Pancreas (tissue), 10 donors: Measurements from ENCODE around the gene RELL1. TPM values are rescaled to one million over a fixed set of nuclear protein-coding genes. Genes with fewer than 3 reads are reported as not detected.
"Not testable (repeated sequence)": the region's sequence is repeated elsewhere in the genome, so short reads cannot be mapped to it uniquely, and the experiment has no call there.

Source experiments
- ATAC-seq, 4 donors: fragments of 200-7000 bp; cut with Tn5 transposase; one replicate each; pipeline versions ENCODE4 v1.8.0 to v1.9.1; 2020; ENCODE audit warnings: mild to moderate bottlenecking in 4 of 4, moderate library complexity in 4 of 4
- DNase-seq, 6 donors: peaks; one replicate each; pipeline ENCODE4 v3.0.0-alpha.2; 2020
- FAIRE-seq: peaks from 2 replicates; lab custom pipeline; 2012; peaks lifted over from hg19 to GRCh38; lab: Jason Lieb, UNC
- H3K27ac ChIP-seq, 4 donors: fragments of 200-600 bp; sonication (generic); 1 replicate in 3 of 4; 2 replicates in 1 of 4; pipeline versions ENCODE4 v1.5.0 to v1.8.0; 2020
- H3K27me3 ChIP-seq, 4 donors: fragments of 200-600 bp; one replicate each; pipeline ENCODE4 v1.8.0; 2021
- H3K36me3 ChIP-seq, 3 donors: fragments of 200-600 bp; sonication (generic) in 1 of 3; one replicate each; pipeline versions ENCODE4 v1.5.0 to v1.8.0; 2020 to 2021
- H3K4me1 ChIP-seq, 3 donors: fragments of 200-600 bp; one replicate each; pipeline ENCODE4 v1.8.0; 2021
- H3K4me3 ChIP-seq, 4 donors: fragments of 200-600 bp; sonication (generic) in 2 of 4; one replicate each; pipeline versions ENCODE4 v1.5.0 to v1.8.0; 2020 to 2021
- H3K9me3 ChIP-seq, 4 donors: fragments of 200-600 bp; one replicate each; pipeline ENCODE4 v1.8.0; 2021
- CTCF ChIP-seq, 4 donors: fragments of 200-600 bp; sonication (generic) in 3 of 4; IDR thresholded peaks; one replicate each; pipeline versions ENCODE4 v1.5.0 to v1.8.0; 2021; ENCODE audit warnings: antibody characterized with exemption in 4 of 4
- WGBS, 2 donors: extraction: QIAGEN DNeasy Blood & Tissue Kit; methylation state at CpG; one replicate each; pipeline ENCODE4 v1.1.7; 2013; 5-methylcytosine and 5-hydroxymethylcytosine counted together
- intact Hi-C, 3 donors: fragments of 100-400 bp; cut with DNase I; formaldehyde crosslinking; loops; one replicate each; pipeline versions ENCODE4 v1.11.1 to v1.14.2; 2022
- polyA plus RNA-seq, 2 donors: library from polyadenylated mRNA; stranded (reverse); fragments of 200-250 nt; gene quantifications; one replicate each; pipeline ENCODE4 v1.2.3, GENCODE V29; 2013
- total RNA-seq, 6 donors: library from RNA; stranded (reverse); fragmentation: NEBNext Ultra II Directional in 4 of 6; extraction: Animal tissue kit (Norgen Biotek cat#: 25700) in 4 of 6; gene quantifications; one replicate each; pipeline versions ENCODE4 v1.2.1 to v1.2.4, GENCODE V29; 2021 to 2023
- donor health status: healthy with polysubstance abuse.
- donor health status: DM: no; HTN: no; CAD: no; lungs with moderate emphysema.
- donor health status: DM: no; HTN: no; CAD: no.
- donor health status: control.
- donor health status: control.
- donor health status: Bipolar disorder and iron deficiency.
- donor health status: DM: yes; HTN: yes; CAD: no.
- donor health status: DM: no; HTN: no; CAD: no.
- donor health status: DM: no; HTN: no; CAD: no.
- donor health status: DM: yes; HTN: yes; CAD: no.

Gene RELL1
- total and polyA plus RNA-seq, 8 donors, result 0.38 to 17.1 (median 4.7) TPM

DNA sequence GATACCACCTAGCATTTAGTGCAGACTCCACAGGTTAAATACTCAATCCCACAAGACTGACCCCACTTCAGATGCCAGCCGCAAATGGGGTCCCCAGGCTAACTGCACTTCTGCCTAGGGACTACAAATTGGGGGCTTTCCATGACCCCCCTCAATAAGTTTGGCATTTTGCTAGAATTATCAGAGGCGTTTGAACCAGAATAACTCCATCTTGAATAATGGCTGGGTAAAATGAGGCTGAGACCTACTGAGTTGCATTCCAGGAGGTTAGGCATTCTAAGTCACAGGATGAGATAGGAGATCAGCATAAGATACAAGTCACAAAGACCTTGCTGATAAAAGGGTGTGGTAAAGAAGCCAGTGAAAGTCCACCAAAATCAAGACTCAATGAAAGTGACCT is 15.1 kb downstream of the RELL1 start:
- 48 to 49% methylated on average over 2 of the region's 2 CpGs for WGBS, 2 donors
- intact Hi-C loops, result no loop called here
- ATAC-seq (no peak), FAIRE-seq (no peak), DNase-seq (no peak)
- Histone ChIP-seq H3K27ac (no peak overlapping the region), H3K36me3 (no peaks in the 10 kb centered on the region), H3K27me3 (no peaks in the 10 kb centered on the region), H3K4me3 (no peak overlapping the region), H3K4me1 (peaks cover 0 to 35% (median 1%) of the 10 kb centered on the region in 3 donors), H3K9me3 (no peaks in the 10 kb centered on the region)
- TF ChIP-seq CTCF (IDR thresholded peaks at IDR 0.05), result no peak

- H3K36me3 ChIP-seq, result no peaks in the 10 kb centered on the region
- no peak overlapping the region for H3K27ac ChIP-seq
- H3K4me1 ChIP-seq, result peaks cover 0 to 33% (median 0%) of the 10 kb centered on the region in 3 donors
- H3K9me3 ChIP-seq, result no peaks in the 10 kb centered on the region
- FAIRE-seq (no peak), ATAC-seq (no peak), DNase-seq (no peak)
- 95 to 98% methylated on average over 1 of the region's 1 CpG for WGBS, 2 donors
- no peak overlapping the region for H3K4me3 ChIP-seq
- TF ChIP-seq CTCF (IDR thresholded peaks at IDR 0.05), result no peak
- H3K27me3 ChIP-seq, result no peaks in the 10 kb centered on the region
- intact Hi-C loops, result no loop called here
Measured at GRCh38 chr4:37670249-37670648, 15.9 kb downstream of the RELL1 start.

DNA sequence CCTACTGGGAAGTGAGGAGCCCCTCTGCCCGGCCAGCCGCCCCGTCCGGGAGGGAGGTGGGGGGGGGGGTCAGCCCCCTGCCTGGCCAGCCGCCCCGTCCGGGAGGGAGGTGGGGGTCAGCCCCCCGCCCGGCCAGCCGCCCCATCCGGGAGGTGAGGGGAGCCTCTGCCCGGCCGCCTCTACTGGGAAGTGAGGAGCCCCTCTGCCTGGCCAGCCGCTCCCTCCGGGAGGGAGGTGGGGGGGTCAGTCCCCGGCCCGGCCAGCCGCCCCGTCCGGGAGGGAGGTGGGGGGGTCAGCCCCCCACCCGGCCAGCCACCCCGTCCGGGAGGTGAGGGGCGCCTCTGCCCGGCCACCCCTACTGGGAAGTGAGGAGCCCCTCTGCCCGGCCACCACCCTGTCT is 17.1 kb downstream of the RELL1 start:
- H3K9me3 ChIP-seq, FAIRE-seq, H3K27me3 ChIP-seq, H3K4me3 ChIP-seq, H3K27ac ChIP-seq, ATAC-seq, H3K36me3 ChIP-seq, intact Hi-C loops: not testable (repeated sequence)
- peaks cover 0 to 24% (median 0%) of the 10 kb centered on the region in 3 donors for H3K4me1 ChIP-seq
- 89 to 93% methylated on average over 8 to 17 of the region's 26 CpGs for WGBS, 2 donors
- DNase-seq, result peak in 1 of 6 donors; percentile 64

DNA sequence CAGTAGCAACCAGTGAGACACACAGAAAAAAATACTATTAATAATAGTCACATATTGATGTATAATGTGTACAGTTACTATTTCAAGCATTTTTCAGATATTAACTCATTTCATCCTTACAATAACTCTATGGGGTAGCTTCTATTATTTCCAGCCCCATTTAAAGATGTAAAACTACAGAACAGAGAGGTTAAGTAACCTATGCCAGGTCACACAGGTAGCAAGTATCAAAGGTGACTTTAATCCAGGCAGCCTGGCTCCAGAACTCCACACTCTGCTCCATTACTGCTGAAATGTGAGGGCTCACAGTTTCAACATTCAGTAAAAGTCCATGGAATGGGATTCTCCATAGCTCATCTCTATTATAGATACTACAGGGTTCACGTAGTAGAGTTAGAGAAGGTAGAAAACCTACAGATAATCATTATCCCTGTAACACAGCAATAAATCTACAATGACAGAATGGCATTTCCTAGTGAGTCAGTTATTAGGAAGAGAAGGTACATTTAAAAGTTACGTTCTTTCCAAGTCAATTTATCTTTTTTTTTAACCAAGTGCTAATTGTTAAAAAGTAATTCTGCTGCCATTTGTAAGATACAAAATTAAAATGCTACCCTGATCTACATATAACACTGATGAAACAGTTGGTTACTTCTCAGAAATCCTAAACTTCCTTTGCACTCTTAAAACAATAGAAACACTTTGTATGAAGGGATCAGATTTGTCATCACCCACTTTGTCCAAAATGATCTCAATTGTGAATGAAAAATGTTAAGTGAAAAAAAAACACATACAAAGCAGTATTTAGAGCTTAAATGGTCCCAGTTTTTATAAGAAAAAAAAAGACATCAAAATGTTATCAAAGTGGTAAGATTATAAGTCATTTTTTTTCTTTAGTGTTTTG is 18.7 kb downstream of the RELL1 start:
- no peak for ATAC-seq
- no peak for DNase-seq
- intact Hi-C loops, result no loop called here
- 59 to 73% methylated on average over 2 of the region's 2 CpGs for WGBS, 2 donors
- Histone ChIP-seq H3K36me3 (no peaks in the 10 kb centered on the region), H3K4me1 (peaks cover 0 to 32% (median 0%) of the 10 kb centered on the region in 3 donors), H3K27ac (peak overlapping the region in 2 of 4 donors; percentile 19 to 44), H3K9me3 (no peaks in the 10 kb centered on the region), H3K4me3 (no peak overlapping the region), H3K27me3 (no peaks in the 10 kb centered on the region)
- FAIRE-seq, result no peak
- no peak for TF ChIP-seq CTCF (IDR thresholded peaks at IDR 0.05)

- ATAC-seq, result peak; percentile 31 to 82 (median 62)
- TF ChIP-seq CTCF (IDR thresholded peaks at IDR 0.05), result no peak
Measured at GRCh38 chr4:37666625-37667071, 19.5 kb downstream of the RELL1 start.

More at GRCh38 chr4:37666625-37667071, 19.5 kb downstream of the RELL1 start:
- FAIRE-seq, result no peak
- intact Hi-C loops, result no loop called here
- Histone ChIP-seq H3K27ac (peak overlapping the region in 2 of 4 donors; percentile 37 to 44), H3K36me3 (no peaks in the 10 kb centered on the region), H3K9me3 (no peaks in the 10 kb centered on the region), H3K4me1 (peaks cover 0 to 38% (median 0%) of the 10 kb centered on the region in 3 donors), H3K4me3 (no peak overlapping the region), H3K27me3 (no peaks in the 10 kb centered on the region)
- DNase-seq, result no peak
- 69 to 73% methylated on average over 6 of the region's 6 CpGs for WGBS, 2 donors
